ENCODE measurements around the gene C9orf153.

GRCh38 chr9:86202338-86202882, 57.0 kb downstream of the C9orf153 start:
- TF ChIP-seq CTCF (IDR thresholded peaks at IDR 0.05) = peak; percentile 64 to 85 (median 71)
- no peak for TF ChIP-seq POLR2A (IDR thresholded peaks at IDR 0.05)
- TF ChIP-seq POLR2AphosphoS5 (IDR thresholded peaks at IDR 0.05) = no peak

All from transverse colon (tissue), 4 donors.